ENCODE results near the gene INVS. TPM values are rescaled to one million over a fixed set of nuclear protein-coding genes. Genes with fewer than 3 reads are reported as not detected.

Gene INVS, protein sequence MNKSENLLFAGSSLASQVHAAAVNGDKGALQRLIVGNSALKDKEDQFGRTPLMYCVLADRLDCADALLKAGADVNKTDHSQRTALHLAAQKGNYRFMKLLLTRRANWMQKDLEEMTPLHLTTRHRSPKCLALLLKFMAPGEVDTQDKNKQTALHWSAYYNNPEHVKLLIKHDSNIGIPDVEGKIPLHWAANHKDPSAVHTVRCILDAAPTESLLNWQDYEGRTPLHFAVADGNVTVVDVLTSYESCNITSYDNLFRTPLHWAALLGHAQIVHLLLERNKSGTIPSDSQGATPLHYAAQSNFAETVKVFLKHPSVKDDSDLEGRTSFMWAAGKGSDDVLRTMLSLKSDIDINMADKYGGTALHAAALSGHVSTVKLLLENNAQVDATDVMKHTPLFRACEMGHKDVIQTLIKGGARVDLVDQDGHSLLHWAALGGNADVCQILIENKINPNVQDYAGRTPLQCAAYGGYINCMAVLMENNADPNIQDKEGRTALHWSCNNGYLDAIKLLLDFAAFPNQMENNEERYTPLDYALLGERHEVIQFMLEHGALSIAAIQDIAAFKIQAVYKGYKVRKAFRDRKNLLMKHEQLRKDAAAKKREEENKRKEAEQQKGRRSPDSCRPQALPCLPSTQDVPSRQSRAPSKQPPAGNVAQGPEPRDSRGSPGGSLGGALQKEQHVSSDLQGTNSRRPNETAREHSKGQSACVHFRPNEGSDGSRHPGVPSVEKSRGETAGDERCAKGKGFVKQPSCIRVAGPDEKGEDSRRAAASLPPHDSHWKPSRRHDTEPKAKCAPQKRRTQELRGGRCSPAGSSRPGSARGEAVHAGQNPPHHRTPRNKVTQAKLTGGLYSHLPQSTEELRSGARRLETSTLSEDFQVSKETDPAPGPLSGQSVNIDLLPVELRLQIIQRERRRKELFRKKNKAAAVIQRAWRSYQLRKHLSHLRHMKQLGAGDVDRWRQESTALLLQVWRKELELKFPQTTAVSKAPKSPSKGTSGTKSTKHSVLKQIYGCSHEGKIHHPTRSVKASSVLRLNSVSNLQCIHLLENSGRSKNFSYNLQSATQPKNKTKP
- 28.3 and 31.3 TPM in 2 replicates for total RNA-seq (ENCODE audit: low replicate concordance)

DNA sequence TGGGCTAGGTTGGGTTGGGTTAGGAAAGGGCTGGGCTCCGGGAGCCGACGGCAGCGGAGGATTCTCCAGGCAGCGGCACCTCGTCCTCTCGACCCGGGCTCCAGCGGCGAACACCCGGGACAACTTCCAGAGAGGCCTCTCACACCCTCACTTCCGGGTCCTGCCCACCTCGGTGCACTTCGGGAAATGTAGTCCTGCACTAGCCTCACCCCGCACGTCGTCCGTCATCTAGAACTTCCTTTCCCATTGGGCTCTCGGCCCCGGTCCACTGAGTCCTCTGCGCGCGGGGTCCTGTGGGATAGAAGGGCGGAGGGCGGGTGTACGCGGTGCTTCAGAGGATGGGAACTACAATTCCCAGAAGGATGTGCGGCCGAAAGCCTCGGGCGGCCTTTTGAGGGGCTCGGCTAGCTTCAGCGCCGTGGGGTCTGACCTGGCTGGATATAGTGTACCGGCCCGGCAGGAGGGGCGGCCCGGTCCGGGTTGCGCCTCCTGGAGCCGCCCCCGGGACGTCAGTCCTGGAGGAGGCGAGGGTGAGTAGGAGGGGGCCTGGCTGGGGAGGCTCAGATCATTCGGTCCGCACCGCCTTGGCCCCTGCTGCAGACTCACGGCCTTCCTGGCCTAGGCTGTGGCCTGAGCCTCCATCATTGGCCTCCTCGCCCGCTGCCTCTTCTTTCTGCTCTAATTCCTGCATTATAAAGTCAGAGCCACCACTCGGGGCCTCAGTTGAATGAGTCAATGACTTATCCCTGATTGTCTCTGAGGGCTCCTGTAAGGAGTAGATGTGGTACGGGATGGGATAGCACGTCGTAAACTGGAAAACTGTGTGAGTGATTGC lies at the start of gene INVS, which contains the start of gene ERP44:
INVS (plus strand) TSS at position 357 of the 835 bp plus-strand sequence. CDS start 5,279 bp downstream, outside the sequence.
ERP44 (minus strand) TSS at position 114 of the 835 bp plus-strand sequence. CDS start 160 bp downstream, outside the sequence.
- peak within 1 kb of the TSS; percentile 100 for H3K4me3 ChIP-seq (ENCODE audit: low read depth, low read length)
- TF ChIP-seq, protein P1, sequence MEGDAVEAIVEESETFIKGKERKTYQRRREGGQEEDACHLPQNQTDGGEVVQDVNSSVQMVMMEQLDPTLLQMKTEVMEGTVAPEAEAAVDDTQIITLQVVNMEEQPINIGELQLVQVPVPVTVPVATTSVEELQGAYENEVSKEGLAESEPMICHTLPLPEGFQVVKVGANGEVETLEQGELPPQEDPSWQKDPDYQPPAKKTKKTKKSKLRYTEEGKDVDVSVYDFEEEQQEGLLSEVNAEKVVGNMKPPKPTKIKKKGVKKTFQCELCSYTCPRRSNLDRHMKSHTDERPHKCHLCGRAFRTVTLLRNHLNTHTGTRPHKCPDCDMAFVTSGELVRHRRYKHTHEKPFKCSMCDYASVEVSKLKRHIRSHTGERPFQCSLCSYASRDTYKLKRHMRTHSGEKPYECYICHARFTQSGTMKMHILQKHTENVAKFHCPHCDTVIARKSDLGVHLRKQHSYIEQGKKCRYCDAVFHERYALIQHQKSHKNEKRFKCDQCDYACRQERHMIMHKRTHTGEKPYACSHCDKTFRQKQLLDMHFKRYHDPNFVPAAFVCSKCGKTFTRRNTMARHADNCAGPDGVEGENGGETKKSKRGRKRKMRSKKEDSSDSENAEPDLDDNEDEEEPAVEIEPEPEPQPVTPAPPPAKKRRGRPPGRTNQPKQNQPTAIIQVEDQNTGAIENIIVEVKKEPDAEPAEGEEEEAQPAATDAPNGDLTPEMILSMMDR (IDR thresholded peaks at IDR 0.05; ENCODE audit: insufficient read depth, low read length), result no peak
- peak; percentile 99 for DNase-seq (ENCODE audit: low read depth)

DNA sequence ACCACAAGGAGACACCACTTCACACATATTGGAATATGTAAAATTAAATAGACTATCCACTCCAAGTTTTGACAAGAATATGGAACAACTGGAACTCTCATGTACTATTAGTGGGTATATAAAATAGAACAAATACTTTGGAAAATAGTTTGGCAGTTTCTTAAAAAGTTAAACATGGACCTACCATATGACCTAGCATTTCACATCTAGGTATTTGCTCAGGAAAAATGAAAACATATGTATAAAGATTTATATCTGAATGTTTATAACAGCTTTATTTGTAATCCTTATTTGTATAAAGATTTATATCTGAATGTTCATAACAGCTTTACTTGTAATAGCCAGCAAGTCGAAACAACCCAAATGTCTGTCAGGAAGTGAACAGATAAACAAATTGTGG lies 49.5 kb upstream of the INVS start:
- no peak for DNase-seq (ENCODE audit: low read depth)
- H3K4me3 ChIP-seq (ENCODE audit: low read depth, low read length), result no peak overlapping the region
- TF ChIP-seq, protein P1 (IDR thresholded peaks at IDR 0.05; ENCODE audit: insufficient read depth, low read length), result no peak

DNA sequence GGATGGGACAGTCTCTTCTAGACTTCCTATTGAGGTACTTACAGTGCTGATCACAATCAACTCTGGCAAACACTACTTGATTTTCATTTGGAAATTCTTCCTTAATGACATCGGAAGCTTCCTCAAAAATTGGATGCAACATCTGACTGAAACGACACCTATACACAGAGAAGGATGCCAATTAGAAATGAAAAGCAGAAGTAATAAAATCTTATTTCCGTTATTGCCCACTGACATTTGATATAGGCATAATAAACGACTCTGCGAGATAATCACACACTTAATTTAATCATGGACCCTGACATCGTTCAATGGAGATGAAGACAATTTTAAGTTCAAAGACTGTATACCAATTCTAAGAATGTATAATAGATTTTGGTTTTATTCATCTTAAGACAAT lies 46.7 kb upstream of the INVS start:
- no peak overlapping the region for H3K4me3 ChIP-seq (ENCODE audit: low read depth, low read length)
- no peak for DNase-seq (ENCODE audit: low read depth)
- TF ChIP-seq, protein P1 (IDR thresholded peaks at IDR 0.05; ENCODE audit: insufficient read depth, low read length), result no peak

DNA sequence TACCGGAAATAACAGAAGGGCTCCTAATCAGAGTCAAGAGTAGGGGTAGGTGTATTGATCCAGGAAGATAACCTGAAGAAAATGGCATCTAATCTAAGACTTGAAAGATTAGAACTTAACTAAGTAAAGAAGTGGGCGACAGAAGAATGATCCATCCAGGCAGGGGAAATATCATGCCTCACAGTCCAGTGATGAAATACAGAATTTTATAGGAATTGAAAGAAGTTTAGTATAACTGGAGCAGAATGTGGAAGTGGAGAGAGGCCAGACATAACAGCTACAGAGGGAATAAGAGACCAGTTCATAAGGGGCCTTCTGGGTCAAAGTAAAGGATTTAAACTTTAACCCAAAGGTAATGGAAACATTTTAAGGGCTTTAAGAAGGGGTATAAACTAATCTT lies 42.5 kb upstream of the INVS start:
- no peak overlapping the region for H3K4me3 ChIP-seq (ENCODE audit: low read depth, low read length)
- DNase-seq (ENCODE audit: low read depth), result no peak
- TF ChIP-seq, protein P1 (IDR thresholded peaks at IDR 0.05; ENCODE audit: insufficient read depth, low read length), result no peak

DNA sequence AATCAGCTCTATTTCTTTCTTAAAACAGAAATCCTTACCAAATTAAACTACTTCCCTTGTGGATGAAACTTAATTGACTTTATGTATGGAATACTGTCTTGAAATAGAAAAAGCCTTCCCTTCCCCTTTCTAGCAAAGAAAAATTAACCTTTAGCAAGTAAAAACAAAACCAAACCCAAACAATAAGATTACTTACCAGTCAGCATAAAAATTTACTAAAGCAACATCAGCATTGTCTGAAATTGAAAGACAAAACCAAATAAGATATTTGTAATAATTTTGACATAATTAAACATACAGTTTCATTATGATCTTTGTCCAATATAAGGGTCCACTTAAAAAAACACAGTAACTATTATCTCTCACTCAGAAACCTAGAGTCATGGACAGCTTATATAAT lies 41.4 kb upstream of the INVS start:
- TF ChIP-seq, protein P1 (IDR thresholded peaks at IDR 0.05; ENCODE audit: insufficient read depth, low read length), result no peak
- no peak for DNase-seq (ENCODE audit: low read depth)
- no peak overlapping the region for H3K4me3 ChIP-seq (ENCODE audit: low read depth, low read length)
